Endometrial microvascular endothelial cells (primary cell): ENCODE measurements around the gene ZNF343. TPM values are rescaled to one million over a fixed set of nuclear protein-coding genes. Genes with fewer than 3 reads are reported as not detected.
"Not testable (repeated sequence)": the region's sequence is repeated elsewhere in the genome, so short reads cannot be mapped to it uniquely, and the experiment has no call there.

ENCODE experiments used
- in situ Hi-C: cut with HindIII; loops from 2 replicates; pipeline ENCODE4 v1.10.0; 2017; ENCODE audit warnings: low sequenced_read_pairs, low pct_unique_long_range_greater_than_20kb; ENCODE audit errors: inconsistent ontology term
- total RNA-seq: library from RNA; depleted of rRNA; stranded (reverse); fragments of >200 nt; gene quantifications from one replicate; pipeline ENCODE4 v1.2.3, GENCODE V29; 2015; ENCODE audit errors: inconsistent ontology term

ZNF343 gene
- total RNA-seq, 1 donor from 2014 or later = 5.5 TPM

GRCh38 chr20:2522826-2523429 lies 14.2 kb upstream of the ZNF343 start:
- in situ Hi-C loops = not testable (repeated sequence)

GRCh38 chr20:2521369-2522305 lies 12.9 kb upstream of the ZNF343 start:
- in situ Hi-C loops = no loop called here

DNA sequence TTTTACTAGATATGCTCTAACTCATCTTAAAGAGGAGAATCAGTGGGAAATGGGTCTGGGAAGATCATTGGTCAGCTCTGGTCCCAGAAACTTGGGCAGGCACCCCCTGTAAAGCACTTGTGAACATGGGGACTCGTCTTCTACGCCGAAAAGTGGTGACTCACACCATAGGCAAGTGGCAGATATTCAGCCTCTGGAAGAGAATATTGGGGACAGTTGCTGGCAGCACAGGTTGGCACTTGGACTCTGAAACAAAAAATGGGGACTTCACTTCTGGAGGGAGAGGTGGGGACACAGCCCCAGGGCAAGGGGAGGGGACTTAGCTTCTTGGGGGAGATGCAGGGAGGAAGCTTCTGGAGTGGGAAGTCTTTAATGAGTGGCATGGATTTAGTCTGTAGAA lies 11.9 kb upstream of the ZNF343 start:
- in situ Hi-C loops = no loop called here

GRCh38 chr20:2519115-2519809 lies 10.5 kb upstream of the ZNF343 start:
- in situ Hi-C loops = no loop called here

DNA sequence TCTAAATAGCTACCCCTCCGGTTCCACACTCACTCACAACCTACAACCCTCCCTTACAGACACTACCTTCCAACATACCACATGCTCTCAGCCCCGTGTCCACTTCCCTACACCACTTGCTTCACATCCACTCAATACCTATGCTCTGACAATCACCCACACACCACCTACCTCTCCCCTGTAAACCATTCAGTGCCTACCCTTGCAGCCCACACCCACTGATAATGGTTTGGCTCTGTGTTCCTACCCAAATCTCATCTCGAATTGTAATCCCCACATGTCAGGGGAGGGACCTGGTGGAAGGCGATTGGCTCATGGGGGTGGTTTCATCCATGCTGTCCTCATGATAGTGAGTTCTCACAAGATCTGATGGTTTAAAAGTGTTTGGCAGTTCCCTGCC lies 9.8 kb upstream of the ZNF343 start:
- in situ Hi-C loops = no loop called here

- in situ Hi-C loops = no loop called here
Measured at GRCh38 chr20:2518096-2518495, 9.4 kb upstream of the ZNF343 start.

- in situ Hi-C loops = no loop called here
Measured at GRCh38 chr20:2516399-2516798, 7.7 kb upstream of the ZNF343 start.

DNA sequence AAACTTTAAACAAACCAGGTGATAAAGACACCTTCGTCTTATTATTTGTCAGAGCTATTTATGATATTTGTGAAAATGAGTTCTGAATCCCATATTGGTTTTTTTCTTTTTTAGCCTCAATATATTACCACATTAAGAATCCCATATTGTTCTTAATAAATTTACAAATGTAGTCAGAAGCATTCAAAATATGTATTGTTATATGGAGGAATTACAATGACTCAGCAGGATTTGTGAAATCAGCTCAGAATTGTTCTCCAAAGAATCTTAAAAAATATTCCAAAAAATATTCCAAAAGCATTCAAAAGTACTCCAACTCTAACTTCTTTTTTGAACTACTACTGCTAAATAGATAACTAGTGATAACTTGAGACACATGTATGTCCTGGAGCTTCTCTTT lies 6.5 kb upstream of the ZNF343 start:
- in situ Hi-C loops = no loop called here

- in situ Hi-C loops = no loop called here
Measured at GRCh38 chr20:2509794-2510193, 1.1 kb upstream of the ZNF343 start.

DNA sequence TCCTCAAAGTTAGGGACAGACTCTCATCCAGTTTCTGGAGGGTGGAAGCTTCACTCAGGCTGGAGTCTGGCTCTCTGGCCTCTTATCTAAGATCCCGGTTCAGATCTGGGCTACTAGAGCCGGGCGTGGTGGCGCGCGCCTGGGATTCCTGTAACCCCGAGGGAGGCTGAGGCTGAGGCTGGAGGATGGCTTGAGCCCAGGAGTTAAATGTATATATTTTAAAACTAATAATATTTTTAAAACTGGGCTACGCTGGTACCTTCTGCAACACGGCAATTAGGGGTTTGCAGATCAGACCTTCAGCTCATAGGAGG lies 710 bp upstream of the ZNF343 start:
- in situ Hi-C loops = no loop called here

GRCh38 chr20:2507875-2508630 lies 662 bp downstream of the ZNF343 start:
- in situ Hi-C loops = no loop called here

DNA sequence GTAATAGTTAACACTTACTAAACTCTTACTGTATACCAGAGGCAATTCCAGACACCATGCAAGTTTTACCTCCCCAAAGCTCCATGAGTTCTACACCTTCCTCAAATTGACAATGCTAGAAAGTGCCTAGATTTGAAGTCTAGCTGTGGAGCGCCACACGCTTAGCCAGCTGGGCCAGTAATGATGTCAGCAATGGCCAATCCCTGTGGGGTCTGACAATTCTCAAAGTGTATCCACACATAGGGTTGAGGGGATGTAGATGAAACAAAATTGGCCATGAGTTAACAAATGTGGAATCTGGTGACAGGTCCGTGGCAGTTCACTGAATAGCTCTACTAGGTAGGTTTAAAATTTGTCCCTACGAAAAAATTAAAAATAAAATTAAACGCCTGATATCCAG lies 1.3 kb downstream of the ZNF343 start:
- in situ Hi-C loops = no loop called here

DNA sequence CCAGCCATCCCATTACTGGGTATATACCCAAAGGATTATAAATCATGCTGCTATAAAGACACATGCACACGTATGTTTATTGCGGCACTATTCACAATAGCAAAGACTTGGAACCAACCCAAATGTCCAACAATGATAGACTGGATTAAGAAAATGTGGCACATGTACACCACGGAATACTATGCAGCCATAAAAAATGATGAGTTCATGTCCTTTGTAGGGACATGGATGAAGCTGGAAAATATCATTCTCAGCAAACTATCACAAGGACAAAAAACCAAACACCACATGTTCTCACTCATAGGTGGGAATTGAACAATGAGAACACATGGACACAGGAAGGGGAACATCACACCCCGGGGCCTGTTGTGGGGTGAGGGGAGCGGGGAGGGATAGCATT lies 2.3 kb downstream of the ZNF343 start:
- in situ Hi-C loops = not testable (repeated sequence)

DNA sequence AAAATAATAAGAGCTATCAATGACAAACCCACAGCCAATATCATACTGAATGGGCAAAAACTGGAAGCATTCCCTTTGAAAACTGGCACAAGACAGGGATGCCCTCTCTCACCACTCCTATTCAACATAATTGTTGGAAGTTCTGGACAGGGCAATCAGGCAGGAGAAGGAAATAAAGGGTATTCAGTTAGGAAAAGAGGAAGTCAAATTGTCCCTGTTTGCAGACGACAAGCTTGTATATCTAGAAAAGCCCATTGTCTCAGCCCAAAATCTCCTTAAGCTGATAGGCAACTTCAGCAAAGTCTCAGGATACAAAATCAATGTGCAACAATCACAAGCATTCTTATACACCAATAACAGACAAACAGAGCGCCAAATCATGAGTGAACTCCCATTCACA lies 3.9 kb downstream of the ZNF343 start:
- in situ Hi-C loops = not testable (repeated sequence)

DNA sequence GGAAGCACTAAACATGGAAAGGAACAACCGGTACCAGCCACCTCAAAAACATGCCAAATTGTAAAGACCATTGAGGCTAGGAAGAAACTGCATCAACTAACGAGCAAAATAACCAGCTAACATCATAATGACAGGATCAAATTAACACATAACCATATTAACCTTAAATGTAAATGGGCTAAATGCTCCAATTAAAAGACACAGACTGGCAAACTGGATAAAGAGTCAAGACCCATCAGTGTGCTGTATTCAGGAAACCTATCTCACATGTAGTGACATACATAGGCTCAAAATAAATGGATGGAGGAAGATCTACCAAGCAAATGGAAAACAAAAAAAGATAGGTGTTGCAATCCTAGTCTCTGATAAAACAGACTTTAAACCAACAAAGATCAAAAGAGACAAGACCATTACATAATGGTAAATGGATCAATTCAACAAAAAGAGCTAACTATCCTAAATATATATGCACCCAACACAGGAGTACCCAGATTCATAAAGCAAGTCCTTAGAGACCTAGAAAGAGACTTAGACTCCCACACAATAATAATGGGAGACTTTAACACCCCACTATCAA lies 5.8 kb downstream of the ZNF343 start:
- in situ Hi-C loops = not testable (repeated sequence)

GRCh38 chr20:2485661-2486060 lies 23.1 kb downstream of the ZNF343 start:
- in situ Hi-C loops = no loop called here

DNA sequence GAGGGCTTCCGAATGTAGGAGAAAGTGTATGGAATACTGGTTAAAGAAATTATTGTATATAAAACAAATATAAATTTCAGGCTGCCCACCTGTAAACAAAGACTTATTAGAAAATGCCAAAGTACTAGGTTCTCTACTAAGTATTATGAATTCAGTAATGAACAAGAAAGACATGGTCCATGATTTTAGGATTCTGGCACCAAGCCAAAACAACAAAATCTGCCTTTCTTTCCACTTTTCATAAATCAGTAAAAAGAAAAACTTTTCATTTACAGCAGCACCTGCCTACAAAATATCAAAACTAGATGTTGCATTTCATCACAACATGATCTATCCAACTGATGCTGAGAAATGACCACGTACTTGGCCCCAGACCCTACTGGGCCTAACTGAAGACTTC lies 23.6 kb downstream of the ZNF343 start:
- in situ Hi-C loops = no loop called here

DNA sequence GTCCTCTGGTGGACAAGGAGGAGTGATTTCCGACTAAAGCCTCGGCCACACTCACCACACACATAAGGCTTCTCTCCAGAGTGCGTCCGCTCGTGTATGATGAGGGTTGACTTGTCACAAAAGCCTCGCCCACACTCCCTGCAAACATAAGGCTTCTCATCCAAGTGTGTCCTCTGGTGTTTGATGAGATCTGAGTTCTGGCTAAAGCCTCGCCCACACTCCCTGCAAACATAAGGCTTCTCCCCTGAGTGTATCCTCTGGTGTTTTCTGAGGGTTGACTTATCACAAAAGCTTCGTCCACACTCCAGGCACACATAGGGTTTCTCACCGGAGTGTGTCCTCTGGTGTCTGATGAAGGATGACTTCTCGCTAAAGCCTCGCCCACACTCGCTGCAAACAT lies 25.2 kb downstream of the ZNF343 start:
- in situ Hi-C loops = no loop called here

- in situ Hi-C loops = no loop called here
Measured at GRCh38 chr20:2480381-2480780, 28.3 kb downstream of the ZNF343 start.
